Hematopoietic multipotent progenitor cell treated with erythropoietin and hydrocortisone succinate and interleukin-3 and kit ligand, for 17 days (in vitro differentiated cells): ENCODE results near the gene LUM.

ENCODE experiments used
- DNase-seq: peaks from one replicate; pipeline ENCODE4 v3.0.0-alpha.2; 2015; ENCODE audit warnings: low spot score

The LUM gene

GRCh38 chr12:91111366-91112325 lies at the start of gene LUM:
TSS of gene LUM (minus strand) at chr12:91111494. CDS start at chr12:91108979, 2,515 bp downstream.
- DNase-seq: no peak

DNA sequence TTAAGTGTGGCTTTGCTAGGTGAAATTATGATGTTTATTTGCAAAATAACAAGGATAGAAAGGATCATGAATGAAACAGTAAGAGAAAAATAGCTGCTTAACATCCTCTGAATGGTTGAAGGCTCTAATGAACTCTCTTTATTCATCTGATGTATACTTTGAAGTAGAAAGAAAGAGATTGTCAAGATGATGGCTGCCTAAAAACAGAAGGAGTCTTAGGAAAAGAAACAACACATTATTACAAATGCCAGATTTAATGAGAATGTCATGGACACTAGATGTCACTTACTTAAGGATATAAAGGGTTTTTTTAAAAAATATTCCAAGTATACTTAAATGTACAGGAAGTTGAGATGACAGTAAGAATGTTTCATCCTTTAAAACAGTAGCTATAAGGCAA lies 49.7 kb upstream of the LUM start:
- no peak for DNase-seq

GRCh38 chr12:91155990-91156389 lies 44.7 kb upstream of the LUM start:
- no peak for DNase-seq

DNA sequence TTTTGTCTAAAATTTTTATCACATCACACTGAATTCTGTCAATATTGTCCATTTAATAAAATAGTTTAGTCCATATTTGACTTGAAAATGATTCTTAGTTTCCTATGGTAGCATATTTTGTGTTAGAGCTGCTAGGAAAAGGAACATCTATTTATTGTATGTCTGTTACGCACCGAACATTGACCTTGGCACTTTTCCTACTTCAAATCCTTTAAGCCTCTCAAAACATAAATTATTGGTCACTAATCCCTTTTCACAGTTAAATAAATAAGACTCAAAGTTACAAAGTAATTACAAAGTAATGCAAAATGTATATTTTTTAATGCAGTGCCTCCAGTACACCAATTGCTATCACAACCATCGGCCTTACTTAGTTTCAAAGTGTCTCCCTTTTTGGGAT lies 42.8 kb upstream of the LUM start:
- DNase-seq: no peak

DNA sequence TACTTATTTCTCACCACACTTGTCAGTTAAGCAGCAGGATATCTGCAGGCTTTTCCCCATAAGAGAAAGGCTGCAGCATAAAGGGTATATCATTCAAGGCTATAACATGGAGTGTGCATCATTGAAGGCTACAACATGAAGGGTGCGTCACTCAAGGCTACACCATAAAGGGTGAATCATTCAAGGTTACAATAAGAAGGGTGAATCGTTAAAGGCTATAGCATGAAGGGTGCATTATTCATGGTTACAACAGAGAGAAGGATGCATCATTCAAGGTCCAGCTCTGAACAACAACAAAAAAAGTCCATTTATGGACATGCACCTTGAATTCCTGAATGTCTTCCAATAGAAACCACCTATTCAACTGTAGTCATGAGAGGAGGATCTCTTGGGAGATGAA lies 32.8 kb upstream of the LUM start:
- DNase-seq: no peak

DNA sequence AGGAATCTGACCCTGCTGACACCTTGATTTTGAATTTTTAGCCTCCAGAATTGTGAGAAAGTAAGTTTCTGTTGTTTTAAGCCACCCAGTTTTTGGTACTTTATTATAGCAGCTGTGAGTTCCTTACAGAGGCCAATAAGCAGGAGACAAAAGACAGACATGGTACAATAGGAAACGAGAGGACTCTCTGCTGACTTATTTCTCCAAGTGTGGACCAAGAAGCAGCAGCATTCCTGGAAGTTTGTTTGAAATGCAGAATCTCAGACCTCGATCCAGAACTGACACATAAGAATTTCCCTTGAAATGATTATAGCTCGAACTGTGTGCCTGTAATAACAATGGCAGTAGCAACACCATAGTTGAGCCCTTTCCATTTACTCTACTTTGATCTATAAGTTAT lies 31.9 kb upstream of the LUM start:
- DNase-seq: no peak

- DNase-seq: no peak
Measured at GRCh38 chr12:91142221-91142631, 30.9 kb upstream of the LUM start.

GRCh38 chr12:91140026-91140931 lies 29.0 kb upstream of the LUM start:
- DNase-seq: no peak

DNA sequence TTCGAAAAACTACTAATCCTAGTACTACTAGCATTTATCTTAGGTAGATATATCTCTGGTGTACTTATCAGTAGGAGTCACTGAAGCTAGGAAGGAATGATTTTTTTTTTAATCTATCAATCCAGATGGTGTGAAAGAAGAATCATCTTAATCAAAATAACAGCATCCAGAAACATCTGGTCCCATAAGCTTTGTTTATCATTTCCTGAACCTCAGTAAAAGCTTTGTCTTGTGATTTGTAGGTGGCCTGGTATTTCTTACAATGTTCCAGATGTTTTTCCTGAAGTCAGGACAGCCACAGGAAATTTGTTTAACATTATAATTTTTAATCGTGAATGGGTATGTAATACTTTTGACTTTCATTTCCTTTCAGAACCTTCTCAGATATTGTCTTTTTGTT lies 28.0 kb upstream of the LUM start:
- DNase-seq: no peak

DNA sequence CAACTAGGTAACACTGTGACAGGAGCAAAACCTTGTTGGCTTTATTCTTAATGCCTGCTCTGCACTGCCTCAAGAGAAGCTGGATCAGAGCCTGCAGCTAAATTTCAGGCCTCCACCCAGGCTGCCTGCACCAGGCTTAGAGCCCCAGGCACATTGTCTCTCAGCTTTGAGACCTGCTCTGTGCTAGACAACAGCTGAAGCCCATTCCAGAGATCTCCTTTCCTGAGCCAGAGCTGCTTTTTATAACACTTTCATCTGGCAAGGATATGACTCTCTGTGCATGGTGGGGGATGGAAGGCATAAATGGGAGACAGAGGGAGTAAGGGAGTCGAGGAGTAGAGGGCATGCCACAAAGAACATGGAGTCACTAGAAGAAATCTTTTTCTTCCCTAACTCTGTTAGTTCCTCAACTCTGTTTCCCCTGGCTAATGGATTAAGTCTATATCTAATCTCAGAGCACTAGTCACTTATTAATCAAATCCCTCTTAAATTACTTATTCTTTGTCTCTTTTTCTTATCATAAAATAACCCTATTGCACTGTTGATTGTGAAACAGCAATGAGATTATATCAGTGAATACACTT lies 27.1 kb upstream of the LUM start:
- DNase-seq: no peak

- DNase-seq: no peak
Measured at GRCh38 chr12:91133871-91134270, 22.6 kb upstream of the LUM start.

GRCh38 chr12:91129662-91130362 lies 18.5 kb upstream of the LUM start:
- no peak for DNase-seq

GRCh38 chr12:91127751-91128150 lies 16.5 kb upstream of the LUM start:
- DNase-seq: no peak

GRCh38 chr12:91127306-91127705 lies 16.0 kb upstream of the LUM start:
- DNase-seq: no peak

- DNase-seq: no peak
Measured at GRCh38 chr12:91126516-91126915, 15.2 kb upstream of the LUM start.

- DNase-seq: no peak
Measured at GRCh38 chr12:91123236-91123916, 12.1 kb upstream of the LUM start.

DNA sequence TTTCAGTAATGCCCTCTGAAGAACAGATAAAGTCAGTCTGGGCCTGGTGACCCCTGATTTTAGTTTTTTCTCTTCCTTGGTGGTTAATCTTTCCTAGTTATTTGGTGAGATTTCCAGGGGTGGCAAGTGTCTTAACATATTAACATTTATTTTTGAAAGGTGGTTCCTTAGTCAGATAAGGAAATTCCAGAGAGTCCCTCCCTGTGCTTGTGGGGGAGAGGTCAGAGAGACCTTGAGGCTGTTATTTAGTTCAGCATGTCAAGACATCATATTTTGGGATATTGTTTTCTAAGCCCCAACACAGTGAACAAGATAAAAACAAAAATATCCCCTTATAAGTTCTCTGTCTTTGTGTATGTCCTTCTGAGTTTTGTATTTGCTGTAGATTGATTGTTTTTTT lies 9.5 kb upstream of the LUM start:
- DNase-seq: no peak

DNA sequence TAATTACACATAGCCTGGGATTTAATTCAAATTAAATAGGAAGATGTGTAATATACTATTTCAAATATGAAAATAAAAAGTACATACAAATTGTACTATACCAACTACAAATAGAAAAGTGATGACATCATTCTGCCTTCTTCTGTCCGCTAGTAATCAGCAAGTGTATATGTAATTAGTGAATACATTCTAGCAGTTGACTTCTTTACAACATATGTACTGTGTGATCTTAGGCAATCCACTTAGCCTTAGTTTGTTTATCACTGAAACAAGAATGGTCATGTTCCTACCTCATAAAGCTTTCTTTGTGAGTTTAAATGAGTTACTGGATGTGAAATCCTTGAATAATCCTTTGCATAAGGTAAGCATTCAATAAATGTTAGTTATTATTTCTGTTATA lies 7.8 kb upstream of the LUM start:
- DNase-seq: no peak

- no peak for DNase-seq
Measured at GRCh38 chr12:91113621-91114020, 2.3 kb upstream of the LUM start.

DNA sequence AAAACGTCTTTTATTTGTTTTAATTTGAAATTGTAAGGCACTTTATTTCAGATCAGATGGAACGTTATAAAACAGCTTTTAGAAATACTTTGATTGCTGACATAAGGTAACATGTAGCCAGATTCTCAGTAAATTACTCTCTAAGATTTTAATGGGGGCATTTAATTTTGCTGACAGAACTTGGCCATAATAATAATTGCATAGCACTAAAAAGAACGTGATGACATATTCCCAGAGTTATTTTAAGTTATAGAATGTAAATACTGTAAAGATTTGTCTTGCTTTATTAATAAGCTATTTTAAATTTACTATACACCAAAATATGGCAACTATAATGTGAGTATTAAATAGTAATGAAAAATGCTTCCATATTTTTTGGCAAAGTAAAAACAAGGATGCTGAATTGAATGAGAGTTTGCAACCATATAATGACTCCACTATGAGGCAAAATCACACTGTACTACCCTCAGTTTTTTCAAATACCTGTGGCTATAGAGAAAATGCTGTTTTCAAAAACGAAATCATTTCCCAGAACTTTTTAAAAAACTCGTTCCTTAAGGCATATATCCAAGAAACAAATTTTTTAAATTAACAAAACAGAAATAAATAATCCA lies 876 bp downstream of the LUM start:
- no peak for DNase-seq
